A549 (cell line): Measurements from ENCODE around the gene TXNDC8. TPM values are rescaled to one million over a fixed set of nuclear protein-coding genes. Genes with fewer than 3 reads are reported as not detected.

Source experiments
- ATAC-seq, 2 experiments: fragments of 200-7000 bp in 1 of 2; fragments of >200 bp in 1 of 2; cut with Nextera tagmentation in 1 of 2; cut with Tn5 transposase in 1 of 2; 3 replicates each; pipeline versions ENCODE4 v1.8.0 to v1.9.1; 2018 to 2020; ENCODE audit warnings: mild to moderate bottlenecking in 1 of 2, moderate library complexity in 1 of 2
- CTCF ChIA-PET: fragments of 300-600 bp; sonication (Branson Sonifier 250); formaldehyde crosslinking; extraction: SDS; loops from one replicate; lab custom pipeline; 2021; ENCODE audit warnings: antibody characterized with exemption, inconsistent platforms; lab: Yijun Ruan, JAX
- POLR2A ChIA-PET: fragments of 350-600 bp; formaldehyde crosslinking; extraction: SDS; loops from one replicate; lab custom pipeline; 2021; ENCODE audit warnings: antibody characterized with exemption, inconsistent platforms; lab: Yijun Ruan, JAX
- DNase-seq, 2 experiments: peaks; one replicate each; pipeline versions ENCODE4 v3.0.0 to v3.0.0-alpha.2; 2011 to 2016; ENCODE audit warnings: low read depth in 1 of 2, low spot score in 1 of 2
- FAIRE-seq: peaks from 2 replicates; lab custom pipeline; 2011; peaks lifted over from hg19 to GRCh38; lab: Jason Lieb, UNC
- H3K27ac ChIP-seq, 2 experiments: fragments of >200 bp; sonication (Bioruptor Twin); formaldehyde crosslinking; 3 replicates each; pipeline ENCODE4 v1.5.1; 2016 to 2017
- H3K4me1 ChIP-seq: fragments of >200 bp; sonication (Bioruptor Twin); formaldehyde crosslinking; 3 replicates; pipeline ENCODE4 v1.6.1; 2016
- H3K4me2 ChIP-seq: fragments of >200 bp; sonication (Bioruptor Twin); formaldehyde crosslinking; 3 replicates; pipeline ENCODE4 v1.6.1; 2016
- H3K4me3 ChIP-seq: fragments of >200 bp; sonication (Bioruptor Twin); formaldehyde crosslinking; 3 replicates; pipeline ENCODE4 v1.5.1; 2016
- H3K9me3 ChIP-seq: fragments of >200 bp; sonication (Bioruptor Twin); formaldehyde crosslinking; 3 replicates; pipeline ENCODE4 v1.6.1; 2016
- BHLHE40 ChIP-seq: IDR thresholded peaks from 2 replicates; pipeline ENCODE4 v1.6.1; 2012; ENCODE audit warnings: low read depth, low read length, inconsistent platforms
- CBX8 ChIP-seq: fragments of 200-600 bp; sonication (generic); IDR thresholded peaks from 2 replicates; pipeline ENCODE4 v1.6.1; 2016
- E2F6 ChIP-seq: IDR thresholded peaks from 2 replicates; pipeline ENCODE4 v1.6.1; 2012; ENCODE audit warnings: low read depth, borderline replicate concordance
- EHMT2 ChIP-seq: fragments of 200-600 bp; sonication (generic); IDR thresholded peaks from 2 replicates; pipeline ENCODE4 v1.6.1; 2016; ENCODE audit warnings: antibody characterized with exemption, low read depth, mild to moderate bottlenecking, moderate library complexity
- EP300 ChIP-seq, 2 experiments: fragments of >200 bp; sonication (Bioruptor Twin); formaldehyde crosslinking; IDR thresholded peaks; 2 replicates in 1 of 2; 3 replicates in 1 of 2; pipeline ENCODE4 v1.6.1; 2016 to 2017
- ESRRA ChIP-seq: fragments of 150-350 bp; IDR thresholded peaks from 2 replicates; pipeline ENCODE4 v1.6.1; 2014; ENCODE audit warnings: mild to moderate bottlenecking, low read length, borderline replicate concordance
- FOSB ChIP-seq: fragments of 250-450 bp; sonication (Bioruptor Pico); IDR thresholded peaks from 2 replicates; pipeline ENCODE4 v1.5.0; 2020; ENCODE audit warnings: mild to moderate bottlenecking, moderate library complexity
- FOXS1 ChIP-seq: fragments of 250-450 bp; sonication (Bioruptor Pico); IDR thresholded peaks from 2 replicates; pipeline ENCODE4 v1.5.0; 2020; ENCODE audit warnings: mild to moderate bottlenecking, moderate library complexity
- HEYL ChIP-seq: fragments of 250-450 bp; sonication (Bioruptor Pico); IDR thresholded peaks from 2 replicates; pipeline ENCODE4 v1.8.0; 2021; ENCODE audit warnings: mild to moderate bottlenecking, moderate library complexity
- HOXA7 ChIP-seq: fragments of 250-450 bp; sonication (Bioruptor Pico); IDR thresholded peaks from 2 replicates; pipeline ENCODE4 v1.5.0; 2020; ENCODE audit warnings: mild to moderate bottlenecking, moderate library complexity
- JUN ChIP-seq, 2 experiments: fragments of >200 bp; sonication (Bioruptor Twin); formaldehyde crosslinking; IDR thresholded peaks; 2 replicates in 1 of 2; 3 replicates in 1 of 2; pipeline ENCODE4 v1.6.1; 2016 to 2017
- KDM1A ChIP-seq: fragments of 200-600 bp; sonication (generic); IDR thresholded peaks from 2 replicates; pipeline ENCODE4 v1.6.1; 2016; ENCODE audit warnings: low read depth, mild to moderate bottlenecking
- KDM5A ChIP-seq: fragments of 200-600 bp; sonication (generic); IDR thresholded peaks from 2 replicates; pipeline ENCODE4 v1.6.1; 2016; ENCODE audit warnings: antibody characterized with exemption, mild to moderate bottlenecking
- MAFK ChIP-seq: fragments of 450-650 bp; IDR thresholded peaks from 2 replicates; pipeline ENCODE4 v1.6.1; 2014; ENCODE audit not compliant: partially characterized antibody
- NR3C1 ChIP-seq: fragments of >200 bp; sonication (Bioruptor Twin); formaldehyde crosslinking; IDR thresholded peaks from 3 replicates; pipeline ENCODE4 v1.6.1; 2017
- POLR2A ChIP-seq: IDR thresholded peaks from 2 replicates; pipeline ENCODE4 v1.6.1; 2012; ENCODE audit warnings: mild to moderate bottlenecking, low read length
- REST ChIP-seq: fragments of 200-600 bp; sonication (generic); IDR thresholded peaks from 2 replicates; pipeline ENCODE4 v1.6.1; 2016; ENCODE audit warnings: antibody characterized with exemption, mild to moderate bottlenecking, moderate library complexity
- TP53 ChIP-seq: fragments of 250-450 bp; sonication (Bioruptor Pico); IDR thresholded peaks from 2 replicates; pipeline ENCODE4 v1.5.0; 2021; ENCODE audit warnings: mild to moderate bottlenecking, moderate library complexity
- USF2 ChIP-seq: fragments of 450-650 bp; IDR thresholded peaks from 2 replicates; pipeline ENCODE4 v1.6.1; 2014; ENCODE audit warnings: antibody characterized with exemption
- ZC3H11A ChIP-seq: fragments of 450-650 bp; IDR thresholded peaks from 2 replicates; pipeline ENCODE4 v1.6.1; 2014; ENCODE audit warnings: antibody characterized with exemption, mild to moderate bottlenecking
- ZNF302 ChIP-seq: fragments of 250-450 bp; sonication (Bioruptor Pico); IDR thresholded peaks from 2 replicates; pipeline ENCODE4 v1.9.0; 2021; ENCODE audit warnings: inconsistent platforms, mild to moderate bottlenecking, moderate library complexity
- whole genome bisulfite sequencing: methylation state at CpG from one replicate; pipeline ENCODE4 v1.1.6; 2017; ENCODE audit errors: missing lambda C conversion rate; 5-methylcytosine and 5-hydroxymethylcytosine counted together
- polyA plus RNA-seq, 4 experiments: library from polyadenylated mRNA; depleted of rRNA in 3 of 4; stranded (reverse); fragments of >200 nt; fragmentation: RNase III in 1 of 4; extraction: RNeasy Plus Mini Kit Qiagen cat#74134 plus additional on column Dnase treatment in 1 of 4; gene quantifications; 2 replicates in 3 of 4; 3 replicates in 1 of 4; pipeline ENCODE4 v1.2.3, GENCODE V29; 2011 to 2017

Gene TXNDC8
- polyA plus RNA-seq, 2 of the 4 experiments (the other 2 are of a cell fraction), result not detected

- no peak for FAIRE-seq
- TF ChIP-seq E2F6, result no peak
- no peak for TF ChIP-seq BHLHE40
- no peak for TF ChIP-seq REST
- TF ChIP-seq ESRRA, result no peak
- TF ChIP-seq FOSB, result no peak
- no peak for TF ChIP-seq HOXA7 (CRISPR knock-in tag)
- no peak for TF ChIP-seq KDM1A
- no peak for TF ChIP-seq CBX8
- TF ChIP-seq ZC3H11A, result no peak
Measured at GRCh38 chr9:110309681-110310080, 28.0 kb downstream of the TXNDC8 start.

GRCh38 chr9:110308633-110309038, 29.0 kb downstream of the TXNDC8 start:
- Histone ChIP-seq H3K9me3 (no peaks in the 10 kb centered on the region), H3K4me3 (no peak overlapping the region), H3K4me1 (no peaks in the 10 kb centered on the region), H3K4me2 (no peak overlapping the region), H3K27ac (no peak overlapping the region)
- ChIA-PET POLR2A (no interaction called here), CTCF (interaction anchor here (1.0 kb wide), 1 partner anchor 27 kb away, joined by 3 read pairs; no protein-coding TSS in a partner anchor)
- DNase-seq, result no peak
- FAIRE-seq, result no peak
- no peak for ATAC-seq
- WGBS, result 56% methylated on average over 4 of the region's 4 CpGs
- TF ChIP-seq ZNF302 (CRISPR knock-in tag) (no peak), TP53 (CRISPR knock-in tag) (no peak), REST (no peak), POLR2A (no peak), MAFK (no peak), HEYL (no peak), KDM5A (no peak), JUN (IDR thresholded peaks at IDR 0.05) (no peak)

More at GRCh38 chr9:110309681-110310080, 28.0 kb downstream of the TXNDC8 start:
- Histone ChIP-seq H3K4me2 (no peak overlapping the region), H3K9me3 (no peaks in the 10 kb centered on the region), H3K27ac (no peak overlapping the region), H3K4me1 (no peaks in the 10 kb centered on the region), H3K4me3 (no peak overlapping the region)
- no peak for DNase-seq
- whole genome bisulfite sequencing, result 70% methylated on average over 1 of the region's 1 CpG
- CTCF ChIA-PET, result no interaction called here
- POLR2A ChIA-PET, result no interaction called here
- ATAC-seq, result no peak

- no peak overlapping the region for H3K4me3 ChIP-seq
- H3K4me1 ChIP-seq, result peaks cover 9% of the 10 kb centered on the region; the same call in 1 of the 3 replicates
- no peak for ATAC-seq
- ChIA-PET POLR2A (no interaction called here), CTCF (interaction anchor here (1.6 to 1.9 kb wide), 3 partner anchors 9 to 93 kb away, joined by 4 to 5 read pairs (median 5); no protein-coding TSS in a partner anchor)
- WGBS, result 33% methylated on average over 1 of the region's 1 CpG
- TF ChIP-seq KDM1A (no peak), ZC3H11A (no peak), USF2 (no peak), EP300 (IDR thresholded peaks at IDR 0.05) (no peak), POLR2A (no peak), NR3C1 (no peak), FOXS1 (no peak), HOXA7 (CRISPR knock-in tag) (no peak), EHMT2 (no peak), ESRRA (no peak)
- H3K27ac ChIP-seq, result no peak overlapping the region
- DNase-seq, result no peak
- FAIRE-seq, result no peak
- H3K9me3 ChIP-seq, result no peaks in the 10 kb centered on the region
- no peak overlapping the region for H3K4me2 ChIP-seq
Measured at GRCh38 chr9:110307191-110307590, 30.5 kb downstream of the TXNDC8 start.
